ENCODE measurements around the gene METRN. TPM values are rescaled to one million over a fixed set of nuclear protein-coding genes. Genes with fewer than 3 reads are reported as not detected.

METRN gene
- total RNA-seq, 4 donors from 2014 or later = 19.1 to 76.5 (median 26.7) TPM

GRCh38 chr16:746637-747036 is 31.7 kb downstream of the METRN start:
- no peak overlapping the region for H3K4me3 ChIP-seq
- no peak overlapping the region for H3K27ac ChIP-seq
- H3K27me3 ChIP-seq = no peaks in the 10 kb centered on the region
- H3K36me3 ChIP-seq = no peaks in the 10 kb centered on the region
- TF ChIP-seq POLR2A (IDR thresholded peaks at IDR 0.05) = no peak
- no peaks in the 10 kb centered on the region for H3K4me1 ChIP-seq
- no peak for DNase-seq
- no peaks in the 10 kb centered on the region for H3K9me3 ChIP-seq
- intact Hi-C loops (cut with DNase I; ENCODE audit: low total_unique reads) = no loop called here

GRCh38 chr16:747978-748746 is 33.2 kb downstream of the METRN start:
- H3K27me3 ChIP-seq = no peaks in the 10 kb centered on the region
- no peak overlapping the region for H3K27ac ChIP-seq
- TF ChIP-seq POLR2A (IDR thresholded peaks at IDR 0.05) (no peak), CTCF (IDR thresholded peaks at IDR 0.05) (no peak)
- no peak overlapping the region for H3K4me3 ChIP-seq
- H3K9me3 ChIP-seq = no peaks in the 10 kb centered on the region
- H3K36me3 ChIP-seq = no peaks in the 10 kb centered on the region
- intact Hi-C loops (cut with DNase I; ENCODE audit: low total_unique reads) = no loop called here
- no peaks in the 10 kb centered on the region for H3K4me1 ChIP-seq
- no peak for DNase-seq

- no peak for TF ChIP-seq CTCF (IDR thresholded peaks at IDR 0.05)
- TF ChIP-seq POLR2A (IDR thresholded peaks at IDR 0.05) = no peak
- no peak for DNase-seq
- H3K4me3 ChIP-seq = no peak overlapping the region
- no peaks in the 10 kb centered on the region for H3K36me3 ChIP-seq
- H3K9me3 ChIP-seq = no peaks in the 10 kb centered on the region
- intact Hi-C loops (cut with DNase I; ENCODE audit: low total_unique reads) = no loop called here
- no peaks in the 10 kb centered on the region for H3K27me3 ChIP-seq
- H3K4me1 ChIP-seq = no peaks in the 10 kb centered on the region
- H3K27ac ChIP-seq = no peak overlapping the region
These were observed 34.1 kb downstream of the METRN start for GRCh38 chr16:749010-749409.

GRCh38 chr16:750485-750884 is 35.6 kb downstream of the METRN start:
- TF ChIP-seq CTCF (IDR thresholded peaks at IDR 0.05) = no peak
- TF ChIP-seq POLR2A (IDR thresholded peaks at IDR 0.05) = no peak
- no peak for DNase-seq
- intact Hi-C loops (cut with DNase I; ENCODE audit: low total_unique reads) = no loop called here
- Histone ChIP-seq H3K27ac (no peak overlapping the region), H3K4me3 (no peak overlapping the region), H3K9me3 (no peaks in the 10 kb centered on the region), H3K4me1 (no peaks in the 10 kb centered on the region), H3K27me3 (no peaks in the 10 kb centered on the region), H3K36me3 (no peaks in the 10 kb centered on the region)

- H3K27me3 ChIP-seq = no peaks in the 10 kb centered on the region
- no peaks in the 10 kb centered on the region for H3K9me3 ChIP-seq
- no peak for TF ChIP-seq POLR2A (IDR thresholded peaks at IDR 0.05)
- no peak for TF ChIP-seq CTCF (IDR thresholded peaks at IDR 0.05)
- intact Hi-C loops (cut with DNase I; ENCODE audit: low total_unique reads) = no loop called here
- no peaks in the 10 kb centered on the region for H3K36me3 ChIP-seq
- H3K4me3 ChIP-seq = no peak overlapping the region
- H3K4me1 ChIP-seq = no peaks in the 10 kb centered on the region
- no peak for DNase-seq
- no peak overlapping the region for H3K27ac ChIP-seq
These were observed 36.5 kb downstream of the METRN start for GRCh38 chr16:751152-752006.
